ENCODE data around the gene MAPK13.

MAPK13 gene

GRCh38 chr6:36101691-36102090, 28.6 kb upstream of the MAPK13 start:
- no peaks in the 10 kb centered on the region for H3K79me2 ChIP-seq (ENCODE audit: control insufficient read depth, insufficient read depth, low read length)
- no peak overlapping the region for H2BK5ac ChIP-seq (ENCODE audit: low read length)
- no peak overlapping the region for H3K4me2 ChIP-seq (ENCODE audit: low read length)
- no peaks in the 10 kb centered on the region for H3K79me1 ChIP-seq (ENCODE audit: low read length)
- H3K23ac ChIP-seq (ENCODE audit: low read length), result no peak overlapping the region
- H3K27ac ChIP-seq (ENCODE audit: low read depth, low read length), result no peak overlapping the region
- H4K8ac ChIP-seq (ENCODE audit: low read depth, low read length), result no peak overlapping the region
- no peak overlapping the region for H4K5ac ChIP-seq (ENCODE audit: low read length)
- H3K36me3 ChIP-seq (ENCODE audit: control insufficient read depth, insufficient read depth, low read length), result peaks cover 4% of the 10 kb centered on the region
- H3K9ac ChIP-seq (ENCODE audit: low read length), result no peak overlapping the region
- H3K4ac ChIP-seq (ENCODE audit: low read depth, low read length), result no peak overlapping the region
- no peak for DNase-seq
- no peak overlapping the region for H2BK15ac ChIP-seq (replicated peaks; ENCODE audit: low read depth)
- no peak overlapping the region for H2BK120ac ChIP-seq (ENCODE audit: low read depth, low read length)
- no peak overlapping the region for H2AK5ac ChIP-seq (ENCODE audit: low read length)
- peaks cover 2% of the 10 kb centered on the region for H3K27me3 ChIP-seq (ENCODE audit: insufficient read depth, low read length, poor library complexity)
- peaks cover 5% of the 10 kb centered on the region for H3K4me1 ChIP-seq (ENCODE audit: control insufficient read depth, low read depth, low read length)
- no peak overlapping the region for H3K4me3 ChIP-seq (ENCODE audit: low read length)
- no peak overlapping the region for H3K18ac ChIP-seq (ENCODE audit: low read length)
- WGBS (ENCODE audit: extremely low coverage, insufficient coverage, low lambda C conversion rate), result no CpG with 5 or more reads among the region's 3 CpGs
- H3K56ac ChIP-seq (ENCODE audit: low read length), result no peak overlapping the region

- H3K18ac ChIP-seq (ENCODE audit: low read length), result no peak overlapping the region
- peaks cover 5% of the 10 kb centered on the region for H3K4me1 ChIP-seq (ENCODE audit: control insufficient read depth, low read depth, low read length)
- no CpG with 5 or more reads among the region's 4 CpGs for WGBS (ENCODE audit: extremely low coverage, insufficient coverage, low lambda C conversion rate)
- DNase-seq, result no peak
- H2BK120ac ChIP-seq (ENCODE audit: low read depth, low read length), result no peak overlapping the region
- no peak overlapping the region for H4K8ac ChIP-seq (ENCODE audit: low read depth, low read length)
- H3K36me3 ChIP-seq (ENCODE audit: control insufficient read depth, insufficient read depth, low read length), result peaks cover 4% of the 10 kb centered on the region
- no peak overlapping the region for H3K4ac ChIP-seq (ENCODE audit: low read depth, low read length)
- peaks cover 2% of the 10 kb centered on the region for H3K27me3 ChIP-seq (ENCODE audit: insufficient read depth, low read length, poor library complexity)
- no peak overlapping the region for H3K4me2 ChIP-seq (ENCODE audit: low read length)
- H3K79me2 ChIP-seq (ENCODE audit: control insufficient read depth, insufficient read depth, low read length), result no peaks in the 10 kb centered on the region
- no peak overlapping the region for H3K4me3 ChIP-seq (ENCODE audit: low read length)
- no peak overlapping the region for H3K9ac ChIP-seq (ENCODE audit: low read length)
- H3K79me1 ChIP-seq (ENCODE audit: low read length), result no peaks in the 10 kb centered on the region
- no peak overlapping the region for H2BK15ac ChIP-seq (replicated peaks; ENCODE audit: low read depth)
- no peak overlapping the region for H2AK5ac ChIP-seq (ENCODE audit: low read length)
- H2BK5ac ChIP-seq (ENCODE audit: low read length), result no peak overlapping the region
- H3K27ac ChIP-seq (ENCODE audit: low read depth, low read length), result no peak overlapping the region
- no peak overlapping the region for H3K56ac ChIP-seq (ENCODE audit: low read length)
- H4K5ac ChIP-seq (ENCODE audit: low read length), result no peak overlapping the region
- no peak overlapping the region for H3K23ac ChIP-seq (ENCODE audit: low read length)
Observed at GRCh38 chr6:36102853-36103252, 27.5 kb upstream of the MAPK13 start.

GRCh38 chr6:36104836-36105235, 25.5 kb upstream of the MAPK13 start:
- no peaks in the 10 kb centered on the region for H3K79me2 ChIP-seq (ENCODE audit: control insufficient read depth, insufficient read depth, low read length)
- H4K8ac ChIP-seq (ENCODE audit: low read depth, low read length), result no peak overlapping the region
- H2BK15ac ChIP-seq (replicated peaks; ENCODE audit: low read depth), result no peak overlapping the region
- H3K9ac ChIP-seq (ENCODE audit: low read length), result no peak overlapping the region
- DNase-seq, result no peak
- H3K56ac ChIP-seq (ENCODE audit: low read length), result no peak overlapping the region
- no peak overlapping the region for H3K18ac ChIP-seq (ENCODE audit: low read length)
- no peak overlapping the region for H3K4ac ChIP-seq (ENCODE audit: low read depth, low read length)
- H3K79me1 ChIP-seq (ENCODE audit: low read length), result no peaks in the 10 kb centered on the region
- no peak overlapping the region for H3K4me2 ChIP-seq (ENCODE audit: low read length)
- peaks cover 2% of the 10 kb centered on the region for H3K27me3 ChIP-seq (ENCODE audit: insufficient read depth, low read length, poor library complexity)
- H3K4me3 ChIP-seq (ENCODE audit: low read length), result no peak overlapping the region
- no peak overlapping the region for H2BK120ac ChIP-seq (ENCODE audit: low read depth, low read length)
- H3K23ac ChIP-seq (ENCODE audit: low read length), result no peak overlapping the region
- H3K36me3 ChIP-seq (ENCODE audit: control insufficient read depth, insufficient read depth, low read length), result peaks cover 7% of the 10 kb centered on the region
- peaks cover 2% of the 10 kb centered on the region for H3K4me1 ChIP-seq (ENCODE audit: control insufficient read depth, low read depth, low read length)
- H2AK5ac ChIP-seq (ENCODE audit: low read length), result no peak overlapping the region
- no CpG with 5 or more reads among the region's 2 CpGs for WGBS (ENCODE audit: extremely low coverage, insufficient coverage, low lambda C conversion rate)
- no peak overlapping the region for H3K27ac ChIP-seq (ENCODE audit: low read depth, low read length)
- H2BK5ac ChIP-seq (ENCODE audit: low read length), result no peak overlapping the region
- H4K5ac ChIP-seq (ENCODE audit: low read length), result no peak overlapping the region

GRCh38 chr6:36109092-36109491, 21.2 kb upstream of the MAPK13 start:
- Histone ChIP-seq H3K23ac (ENCODE audit: low read length) (no peak overlapping the region), H3K9ac (ENCODE audit: low read length) (no peak overlapping the region), H3K79me1 (ENCODE audit: low read length) (no peaks in the 10 kb centered on the region), H2BK15ac (replicated peaks; ENCODE audit: low read depth) (no peak overlapping the region), H3K4me3 (ENCODE audit: low read length) (no peak overlapping the region), H3K36me3 (ENCODE audit: control insufficient read depth, insufficient read depth, low read length) (peaks cover 3% of the 10 kb centered on the region), H4K8ac (ENCODE audit: low read depth, low read length) (no peak overlapping the region), H3K4me1 (ENCODE audit: control insufficient read depth, low read depth, low read length) (no peaks in the 10 kb centered on the region), H3K27ac (ENCODE audit: low read depth, low read length) (no peak overlapping the region), H3K18ac (ENCODE audit: low read length) (no peak overlapping the region), H2AK5ac (ENCODE audit: low read length) (no peak overlapping the region), H3K27me3 (ENCODE audit: insufficient read depth, low read length, poor library complexity) (peaks cover 2% of the 10 kb centered on the region), H3K4ac (ENCODE audit: low read depth, low read length) (no peak overlapping the region), H3K56ac (ENCODE audit: low read length) (no peak overlapping the region), H4K5ac (ENCODE audit: low read length) (no peak overlapping the region), H3K4me2 (ENCODE audit: low read length) (no peak overlapping the region), H2BK5ac (ENCODE audit: low read length) (no peak overlapping the region), H2BK120ac (ENCODE audit: low read depth, low read length) (no peak overlapping the region), H3K79me2 (ENCODE audit: control insufficient read depth, insufficient read depth, low read length) (no peaks in the 10 kb centered on the region)
- DNase-seq, result no peak
- WGBS (ENCODE audit: extremely low coverage, insufficient coverage, low lambda C conversion rate), result no CpG with 5 or more reads among the region's 7 CpGs

GRCh38 chr6:36110050-36110449, 20.3 kb upstream of the MAPK13 start:
- Histone ChIP-seq H2BK5ac (ENCODE audit: low read length) (no peak overlapping the region), H4K8ac (ENCODE audit: low read depth, low read length) (no peak overlapping the region), H3K36me3 (ENCODE audit: control insufficient read depth, insufficient read depth, low read length) (peaks cover 3% of the 10 kb centered on the region), H3K56ac (ENCODE audit: low read length) (no peak overlapping the region), H2BK120ac (ENCODE audit: low read depth, low read length) (no peak overlapping the region), H3K18ac (ENCODE audit: low read length) (no peak overlapping the region), H3K79me2 (ENCODE audit: control insufficient read depth, insufficient read depth, low read length) (no peaks in the 10 kb centered on the region), H3K4ac (ENCODE audit: low read depth, low read length) (no peak overlapping the region), H3K27me3 (ENCODE audit: insufficient read depth, low read length, poor library complexity) (peaks cover 2% of the 10 kb centered on the region), H3K4me1 (ENCODE audit: control insufficient read depth, low read depth, low read length) (no peaks in the 10 kb centered on the region), H3K23ac (ENCODE audit: low read length) (no peak overlapping the region), H3K4me3 (ENCODE audit: low read length) (no peak overlapping the region), H3K79me1 (ENCODE audit: low read length) (no peaks in the 10 kb centered on the region), H2BK15ac (replicated peaks; ENCODE audit: low read depth) (no peak overlapping the region), H4K5ac (ENCODE audit: low read length) (no peak overlapping the region), H3K4me2 (ENCODE audit: low read length) (no peak overlapping the region), H3K9ac (ENCODE audit: low read length) (no peak overlapping the region), H3K27ac (ENCODE audit: low read depth, low read length) (no peak overlapping the region), H2AK5ac (ENCODE audit: low read length) (no peak overlapping the region)
- WGBS (ENCODE audit: extremely low coverage, insufficient coverage, low lambda C conversion rate), result no CpG with 5 or more reads among the region's 3 CpGs
- no peak for DNase-seq

- no peak overlapping the region for H3K18ac ChIP-seq (ENCODE audit: low read length)
- no peak overlapping the region for H3K4me3 ChIP-seq (ENCODE audit: low read length)
- H3K27me3 ChIP-seq (ENCODE audit: insufficient read depth, low read length, poor library complexity), result peaks cover 2% of the 10 kb centered on the region
- no peak overlapping the region for H2AK5ac ChIP-seq (ENCODE audit: low read length)
- WGBS (ENCODE audit: extremely low coverage, insufficient coverage, low lambda C conversion rate), result no CpG with 5 or more reads among the region's 4 CpGs
- no peaks in the 10 kb centered on the region for H3K79me2 ChIP-seq (ENCODE audit: control insufficient read depth, insufficient read depth, low read length)
- no peak overlapping the region for H3K27ac ChIP-seq (ENCODE audit: low read depth, low read length)
- no peak overlapping the region for H2BK15ac ChIP-seq (replicated peaks; ENCODE audit: low read depth)
- DNase-seq, result no peak
- H2BK120ac ChIP-seq (ENCODE audit: low read depth, low read length), result no peak overlapping the region
- H3K4me1 ChIP-seq (ENCODE audit: control insufficient read depth, low read depth, low read length), result no peaks in the 10 kb centered on the region
- H3K9ac ChIP-seq (ENCODE audit: low read length), result no peak overlapping the region
- H4K5ac ChIP-seq (ENCODE audit: low read length), result no peak overlapping the region
- no peak overlapping the region for H3K23ac ChIP-seq (ENCODE audit: low read length)
- no peak overlapping the region for H3K56ac ChIP-seq (ENCODE audit: low read length)
- peaks cover 3% of the 10 kb centered on the region for H3K36me3 ChIP-seq (ENCODE audit: control insufficient read depth, insufficient read depth, low read length)
- H3K4ac ChIP-seq (ENCODE audit: low read depth, low read length), result no peak overlapping the region
- H3K79me1 ChIP-seq (ENCODE audit: low read length), result no peaks in the 10 kb centered on the region
- H4K8ac ChIP-seq (ENCODE audit: low read depth, low read length), result no peak overlapping the region
- no peak overlapping the region for H2BK5ac ChIP-seq (ENCODE audit: low read length)
- no peak overlapping the region for H3K4me2 ChIP-seq (ENCODE audit: low read length)
Observed at GRCh38 chr6:36110863-36111262, 19.4 kb upstream of the MAPK13 start.
